GM18861 (cell line): ENCODE data around the gene LETM1.

Source experiments
- ATAC-seq: cut with Tn5 transposase; IDR thresholded peaks from one replicate; pipeline ENCODE4 v1.9.1; 2021; ENCODE audit not compliant: unreplicated experiment

The LETM1 gene

DNA sequence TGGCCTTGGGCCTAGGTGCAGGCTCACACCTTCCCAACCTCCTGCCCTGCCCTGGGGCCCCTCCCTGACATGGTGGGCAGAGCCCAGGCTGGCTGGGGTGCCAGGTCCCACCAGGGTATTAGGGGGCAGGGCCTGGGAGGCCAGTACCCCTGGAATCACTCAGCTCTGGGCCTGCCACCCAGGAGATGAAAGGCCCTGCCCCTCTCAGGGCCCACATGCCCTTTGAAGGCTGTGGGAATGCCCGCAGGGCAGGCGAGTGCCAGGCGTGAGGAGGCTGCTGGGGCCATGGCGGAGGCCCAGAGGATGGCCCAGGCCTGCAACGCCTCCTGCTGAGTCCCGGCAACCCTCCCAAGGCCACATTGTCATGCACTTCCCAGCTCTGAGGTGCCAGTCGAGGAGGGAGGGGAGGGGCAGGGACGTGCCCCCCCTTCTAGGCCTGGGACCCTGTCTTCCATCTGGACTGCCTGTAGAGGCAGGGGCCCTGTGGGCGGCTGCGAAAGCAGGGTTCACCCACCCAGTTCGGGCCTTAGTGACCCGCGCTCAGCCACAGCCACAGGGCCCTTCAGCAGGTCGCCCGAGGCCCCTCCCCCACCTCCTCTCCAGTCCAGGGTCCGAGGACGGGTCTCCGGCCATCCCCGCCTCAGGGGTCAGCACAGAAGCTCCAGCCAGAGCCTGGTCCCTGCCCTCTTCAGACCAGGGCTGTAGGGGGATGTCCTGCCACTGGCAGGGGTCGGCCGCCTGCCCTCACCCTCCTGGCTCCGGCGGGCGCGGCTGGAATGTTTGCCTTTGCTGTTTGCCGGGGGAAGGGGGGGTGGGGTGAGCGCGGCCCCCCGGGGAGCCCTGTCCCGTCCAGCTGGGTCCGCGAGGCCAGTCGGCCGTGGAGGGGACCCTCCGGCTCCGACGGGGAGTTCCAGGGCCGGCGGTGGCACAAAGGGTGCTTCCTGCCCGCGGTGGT lies 89.6 kb downstream of the LETM1 start:
- ATAC-seq = no peak

DNA sequence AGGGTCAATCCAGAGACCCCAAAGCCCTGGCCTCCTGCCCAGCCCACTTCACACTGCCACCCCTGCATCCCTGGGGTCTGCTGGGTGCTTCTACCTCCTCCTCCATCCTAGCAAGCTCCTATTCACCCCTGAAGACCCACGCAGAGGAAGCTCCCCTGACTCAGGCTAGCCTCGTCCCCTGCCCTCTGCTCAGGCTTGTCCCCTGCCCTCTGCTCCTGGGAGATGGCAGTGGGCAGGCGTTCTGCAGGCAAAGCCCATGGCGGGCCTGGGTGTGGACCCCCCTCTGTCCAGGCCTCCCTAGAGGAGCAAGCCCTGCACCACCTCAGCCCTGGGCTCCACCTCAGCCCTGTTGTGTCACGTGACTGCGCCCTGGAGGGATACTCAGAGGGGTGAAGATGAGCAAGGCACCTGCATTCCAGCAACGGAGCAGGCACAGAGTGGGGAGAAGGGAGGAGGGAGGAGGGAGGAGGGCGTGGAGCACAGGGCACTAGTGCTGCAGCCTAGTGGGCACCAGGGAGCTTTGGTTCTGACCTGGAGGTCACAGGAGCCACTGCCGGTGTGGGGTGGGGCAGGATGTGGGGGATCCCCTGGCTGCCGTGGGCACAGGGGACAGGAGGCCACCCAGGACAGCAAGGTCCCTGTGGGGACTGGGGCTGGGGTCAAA lies 90.4 kb downstream of the LETM1 start:
- no peak for ATAC-seq

DNA sequence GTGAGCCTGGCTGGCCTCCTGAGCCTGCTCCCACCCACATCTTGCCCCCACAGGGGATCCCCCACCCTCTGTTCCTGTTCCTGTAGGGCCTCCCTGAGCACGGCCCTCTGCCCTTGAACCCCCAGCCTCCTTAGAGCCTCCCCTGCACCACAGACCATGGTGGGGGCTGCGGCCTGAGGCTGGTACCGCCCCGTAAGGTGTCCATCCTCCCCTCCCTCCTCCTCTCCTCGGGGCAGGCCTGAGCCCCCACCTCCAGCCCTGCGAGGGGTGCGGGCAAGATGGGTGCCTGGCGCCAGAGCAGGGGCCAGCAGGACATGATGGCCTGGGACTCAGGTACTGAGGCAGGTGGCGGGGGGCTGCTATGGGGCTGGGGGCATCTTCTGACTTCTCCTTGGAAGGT lies 91.3 kb downstream of the LETM1 start:
- ATAC-seq = no peak

DNA sequence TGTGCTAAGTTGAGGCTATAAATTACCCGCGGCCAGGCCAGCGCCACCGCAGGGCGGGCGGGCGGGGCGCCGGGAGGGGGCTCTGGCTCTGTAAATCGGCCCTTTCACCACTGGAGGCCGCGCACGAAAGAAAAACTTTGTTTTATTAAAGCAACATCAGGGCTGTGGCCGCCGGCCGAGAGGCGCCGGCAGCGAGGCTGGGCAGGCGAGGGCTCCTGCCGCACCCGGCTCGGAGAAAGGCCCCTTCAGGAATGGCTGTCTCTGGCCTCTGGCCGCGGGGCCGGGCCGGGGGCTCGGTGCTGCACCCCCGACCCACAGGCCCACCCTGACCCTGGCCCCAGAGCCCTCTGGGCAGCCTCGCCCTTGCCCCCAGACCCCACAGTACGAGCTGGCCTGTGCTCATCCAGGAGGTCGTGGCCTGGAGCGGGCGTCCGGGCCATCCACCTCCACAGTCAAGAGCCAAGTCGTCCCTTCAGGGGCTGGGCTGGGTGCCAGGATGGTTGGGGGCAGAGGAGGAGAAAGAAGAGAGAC lies 92.3 kb downstream of the LETM1 start:
- ATAC-seq = no peak

DNA sequence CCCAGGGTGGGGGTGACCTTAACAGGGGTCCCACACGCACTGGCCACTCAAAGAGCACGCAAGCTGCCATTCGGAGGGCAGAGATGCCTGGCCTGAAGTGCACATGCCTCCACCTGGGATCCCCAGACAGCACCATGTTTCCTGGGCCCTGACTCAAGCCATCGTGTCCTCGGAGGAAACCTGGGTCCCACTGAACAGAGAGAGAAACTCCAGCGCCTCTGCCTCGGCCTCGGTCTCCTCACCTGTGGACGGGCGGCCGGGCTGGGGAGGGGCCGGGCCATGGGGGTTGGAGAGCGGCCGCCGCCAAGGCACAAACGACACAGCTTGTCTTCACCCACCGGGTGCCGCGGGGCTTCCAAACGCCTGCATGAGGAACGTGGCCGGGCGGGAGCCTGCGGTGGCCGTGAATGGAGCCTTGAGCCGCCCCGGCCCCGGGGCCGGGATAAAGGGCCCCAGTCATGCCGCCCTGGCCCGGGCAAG lies 92.8 kb downstream of the LETM1 start:
- no peak for ATAC-seq

DNA sequence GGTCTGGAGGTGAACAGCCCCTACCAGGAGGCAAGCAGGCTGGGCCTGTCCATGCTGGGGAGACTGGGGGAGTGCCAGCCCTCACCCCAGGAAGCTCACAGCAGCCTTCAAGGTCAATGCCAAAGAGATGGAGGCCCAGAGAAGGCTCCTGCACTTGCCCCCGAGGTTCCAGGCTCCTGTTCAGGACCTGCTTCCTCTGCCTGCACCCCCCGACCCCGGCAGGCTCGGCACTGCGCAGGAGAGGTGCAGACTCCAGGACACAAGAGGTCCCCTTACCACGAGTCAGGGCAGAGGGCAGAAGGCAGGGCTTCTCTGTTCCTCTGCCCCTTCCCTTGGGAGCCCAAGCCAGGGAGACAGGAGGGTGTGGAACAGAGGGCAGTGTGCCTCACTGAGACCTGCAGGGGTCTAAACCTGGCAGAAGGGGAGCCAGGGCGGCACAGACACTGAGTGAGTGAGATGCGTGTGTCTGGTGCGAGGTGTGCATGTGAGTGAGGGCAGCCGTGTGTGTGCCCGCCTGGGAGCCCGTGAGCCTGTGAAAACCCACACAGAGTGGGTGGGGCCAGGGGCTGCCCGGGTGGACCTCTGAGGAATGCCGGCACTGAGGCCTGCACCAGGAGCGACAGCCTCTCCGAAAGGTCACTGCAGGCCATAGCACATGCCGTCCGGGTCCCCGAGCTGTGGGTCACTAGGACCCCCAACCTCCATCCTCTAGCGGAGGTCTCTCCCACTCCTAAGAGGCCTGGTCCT lies 93.5 kb downstream of the LETM1 start:
- no peak for ATAC-seq
